LNCAP (cell line): ENCODE results near the gene ZBTB2.

Source experiments
- TF ChIP-seq, protein P1 (sequence below): fragments of 450-650 bp; IDR thresholded peaks from 2 replicates; pipeline ENCODE4 v1.5.1; 2017; ENCODE audit warnings: mild to moderate bottlenecking

Gene ZBTB2

GRCh38 chr6:151432651-151433050 is 41.3 kb upstream of the ZBTB2 start:
- TF ChIP-seq, protein P1, sequence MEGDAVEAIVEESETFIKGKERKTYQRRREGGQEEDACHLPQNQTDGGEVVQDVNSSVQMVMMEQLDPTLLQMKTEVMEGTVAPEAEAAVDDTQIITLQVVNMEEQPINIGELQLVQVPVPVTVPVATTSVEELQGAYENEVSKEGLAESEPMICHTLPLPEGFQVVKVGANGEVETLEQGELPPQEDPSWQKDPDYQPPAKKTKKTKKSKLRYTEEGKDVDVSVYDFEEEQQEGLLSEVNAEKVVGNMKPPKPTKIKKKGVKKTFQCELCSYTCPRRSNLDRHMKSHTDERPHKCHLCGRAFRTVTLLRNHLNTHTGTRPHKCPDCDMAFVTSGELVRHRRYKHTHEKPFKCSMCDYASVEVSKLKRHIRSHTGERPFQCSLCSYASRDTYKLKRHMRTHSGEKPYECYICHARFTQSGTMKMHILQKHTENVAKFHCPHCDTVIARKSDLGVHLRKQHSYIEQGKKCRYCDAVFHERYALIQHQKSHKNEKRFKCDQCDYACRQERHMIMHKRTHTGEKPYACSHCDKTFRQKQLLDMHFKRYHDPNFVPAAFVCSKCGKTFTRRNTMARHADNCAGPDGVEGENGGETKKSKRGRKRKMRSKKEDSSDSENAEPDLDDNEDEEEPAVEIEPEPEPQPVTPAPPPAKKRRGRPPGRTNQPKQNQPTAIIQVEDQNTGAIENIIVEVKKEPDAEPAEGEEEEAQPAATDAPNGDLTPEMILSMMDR = no peak

GRCh38 chr6:151431337-151431736 is 40.0 kb upstream of the ZBTB2 start:
- TF ChIP-seq, protein P1 = no peak

- TF ChIP-seq, protein P1 = no peak
These were observed 39.5 kb upstream of the ZBTB2 start for GRCh38 chr6:151430886-151431285.

DNA sequence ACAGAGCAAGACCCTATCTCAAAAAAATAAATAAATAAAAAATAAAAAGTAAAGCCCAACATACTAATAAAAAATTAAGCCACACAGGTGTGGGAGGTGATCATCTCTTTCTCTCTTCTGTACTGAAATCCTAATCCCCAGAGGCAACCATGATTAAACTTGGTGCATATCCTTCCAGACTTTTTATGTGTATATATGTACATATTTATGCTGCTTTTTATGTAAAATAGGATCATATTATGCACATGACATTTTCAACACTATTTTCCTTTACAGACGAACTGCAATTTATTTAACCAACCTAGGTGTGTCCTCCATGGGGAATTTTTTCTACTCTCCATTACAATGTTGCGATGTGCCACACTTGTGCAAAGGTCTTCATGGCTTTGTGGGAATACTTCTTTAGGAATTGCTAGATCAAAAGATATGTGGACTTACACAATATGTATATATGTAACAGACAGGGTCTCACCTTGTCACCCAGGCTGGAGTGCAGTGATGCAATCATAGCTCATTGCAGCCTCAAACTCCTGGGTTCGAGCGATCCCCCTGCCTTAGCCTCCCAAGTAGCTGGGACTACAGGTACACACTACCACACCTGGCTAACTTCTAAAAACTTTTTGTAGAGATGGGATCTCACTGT is 36.9 kb upstream of the ZBTB2 start:
- TF ChIP-seq, protein P1 = no peak

- TF ChIP-seq, protein P1 = no peak
These were observed 34.2 kb upstream of the ZBTB2 start for GRCh38 chr6:151425561-151425960.

GRCh38 chr6:151422981-151423380 is 31.6 kb upstream of the ZBTB2 start:
- TF ChIP-seq, protein P1 = no peak

DNA sequence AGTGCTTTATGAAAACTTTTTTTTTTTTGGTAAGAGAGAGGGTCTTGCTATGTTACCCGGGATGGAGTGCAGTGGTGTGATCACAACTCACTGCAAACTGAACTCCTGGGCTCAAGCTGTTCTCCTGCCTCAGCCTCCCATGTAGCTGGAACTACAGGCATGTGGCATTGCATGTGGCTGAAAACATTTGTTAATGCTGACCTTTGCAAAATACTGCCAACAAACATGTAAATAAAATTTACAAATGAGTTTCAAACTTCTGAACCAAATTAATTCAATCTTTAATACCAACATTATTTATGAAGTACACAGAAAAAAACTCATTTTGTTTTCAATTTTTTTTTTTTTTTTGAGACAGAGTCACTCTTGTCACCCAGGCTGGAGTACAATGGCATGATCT is 26.1 kb upstream of the ZBTB2 start:
- TF ChIP-seq, protein P1 = no peak

- TF ChIP-seq, protein P1 = no peak
These were observed 23.4 kb upstream of the ZBTB2 start for GRCh38 chr6:151414641-151415260.
